Measurements from ENCODE around the gene TMEM132D. TPM values are rescaled to one million over a fixed set of nuclear protein-coding genes. Genes with fewer than 3 reads are reported as not detected.
A peak's percentile ranks its signal among the peaks of the same experiment; 100 is the strongest.

The TMEM132D gene
- total and polyA plus RNA-seq, 2 donors from 2014 or later: 0.13 TPM; not detected in 1

GRCh38 chr12:129184127-129184928 lies 719.5 kb downstream of the TMEM132D start:
- TF ChIP-seq CTCF (IDR thresholded peaks at IDR 0.05; ENCODE audit: borderline replicate concordance, extremely low read depth, insufficient read depth): no peak
- Histone ChIP-seq H3K27me3 (ENCODE audit: control insufficient read depth, insufficient read depth, low read length) (no peaks in the 10 kb centered on the region), H3K27ac (ENCODE audit: low read depth in 2 of 2, low read length in 2 of 2) (no peak overlapping the region), H3K36me3 (ENCODE audit: control insufficient read depth in 2 of 3, insufficient read depth in 3 of 3, low read length in 3 of 3) (no peaks in the 10 kb centered on the region), H3K9ac (ENCODE audit: low read length in 3 of 3) (no peak overlapping the region), H3K9me3 (ENCODE audit: control insufficient read depth in 2 of 3, insufficient read depth in 1 of 3, low read length in 3 of 3) (peaks cover 0 to 4% (median 0%) of the 10 kb centered on the region in 3 donors), H3K4me3 (ENCODE audit: low read length in 3 of 3) (no peak overlapping the region), H3K4me1 (ENCODE audit: control insufficient read depth in 2 of 3, insufficient read depth in 2 of 3, low read depth in 1 of 3, low read length in 3 of 3) (no peaks in the 10 kb centered on the region)
- intact Hi-C loops (cut with DNase I): no loop called here
- DNase-seq (peak in 4 of 5 donors; percentile 53 to 74 (median 64)), FAIRE-seq (no peak)

GRCh38 chr12:129179941-129180553 lies 723.8 kb downstream of the TMEM132D start:
- DNase-seq (peak in 2 of 5 donors; percentile 8 to 10), FAIRE-seq (no peak)
- H3K9ac ChIP-seq (ENCODE audit: low read length in 3 of 3): no peak overlapping the region
- no peak for TF ChIP-seq CTCF (IDR thresholded peaks at IDR 0.05; ENCODE audit: borderline replicate concordance, extremely low read depth, insufficient read depth)
- no peaks in the 10 kb centered on the region for H3K36me3 ChIP-seq (ENCODE audit: control insufficient read depth in 2 of 3, insufficient read depth in 3 of 3, low read length in 3 of 3)
- H3K27ac ChIP-seq (ENCODE audit: low read depth in 2 of 2, low read length in 2 of 2): no peak overlapping the region
- H3K9me3 ChIP-seq (ENCODE audit: control insufficient read depth in 2 of 3, insufficient read depth in 1 of 3, low read length in 3 of 3): no peaks in the 10 kb centered on the region
- no peak overlapping the region for H3K4me3 ChIP-seq (ENCODE audit: low read length in 3 of 3)
- H3K4me1 ChIP-seq (ENCODE audit: control insufficient read depth in 2 of 3, insufficient read depth in 2 of 3, low read depth in 1 of 3, low read length in 3 of 3): no peaks in the 10 kb centered on the region
- H3K27me3 ChIP-seq (ENCODE audit: control insufficient read depth, insufficient read depth, low read length): no peaks in the 10 kb centered on the region
- intact Hi-C loops (cut with DNase I): no loop called here

- no peak overlapping the region for H3K4me3 ChIP-seq (ENCODE audit: low read length in 3 of 3)
- DNase-seq (no peak), FAIRE-seq (no peak)
- H3K27me3 ChIP-seq (ENCODE audit: control insufficient read depth, insufficient read depth, low read length): no peaks in the 10 kb centered on the region
- H3K9me3 ChIP-seq (ENCODE audit: control insufficient read depth in 2 of 3, insufficient read depth in 1 of 3, low read length in 3 of 3): peaks cover 0 to 4% (median 0%) of the 10 kb centered on the region in 3 donors
- no peaks in the 10 kb centered on the region for H3K36me3 ChIP-seq (ENCODE audit: control insufficient read depth in 2 of 3, insufficient read depth in 3 of 3, low read length in 3 of 3)
- H3K9ac ChIP-seq (ENCODE audit: low read length in 3 of 3): no peak overlapping the region
- no peak for TF ChIP-seq CTCF (IDR thresholded peaks at IDR 0.05; ENCODE audit: borderline replicate concordance, extremely low read depth, insufficient read depth)
- intact Hi-C loops (cut with DNase I): no loop called here
- no peaks in the 10 kb centered on the region for H3K4me1 ChIP-seq (ENCODE audit: control insufficient read depth in 2 of 3, insufficient read depth in 2 of 3, low read depth in 1 of 3, low read length in 3 of 3)
- H3K27ac ChIP-seq (ENCODE audit: low read depth in 2 of 2, low read length in 2 of 2): no peak overlapping the region
Measured at GRCh38 chr12:129169928-129170327, 733.9 kb downstream of the TMEM132D start.

All from kidney (tissue), 14 donors.